HEK293T (cell line): Measurements from ENCODE around the gene UBAC1.

Experiments
- ARNT ChIP-seq: fragments of 450-650 bp; IDR thresholded peaks from 2 replicates; pipeline ENCODE4 v1.6.1; 2017; ENCODE audit warnings: mild to moderate bottlenecking
- BHLHE40 ChIP-seq: fragments of 450-650 bp; IDR thresholded peaks from 2 replicates; pipeline ENCODE4 v1.6.1; 2016; ENCODE audit warnings: mild to moderate bottlenecking, moderate library complexity, borderline replicate concordance
- FOXA1 ChIP-seq: fragments of 450-650 bp; IDR thresholded peaks from 2 replicates; pipeline ENCODE4 v1.6.1; 2016; ENCODE audit warnings: mild to moderate bottlenecking
- FOXM1 ChIP-seq: fragments of 450-650 bp; IDR thresholded peaks from 2 replicates; pipeline ENCODE4 v1.6.1; 2017; ENCODE audit warnings: mild to moderate bottlenecking, borderline replicate concordance
- L3MBTL2 ChIP-seq: fragments of 450-650 bp; conservative IDR thresholded peaks from 2 replicates; pipeline ENCODE4 v1.6.1; 2016; ENCODE audit warnings: mild to moderate bottlenecking
- LEF1 ChIP-seq: fragments of 450-650 bp; IDR thresholded peaks from 2 replicates; pipeline ENCODE4 v1.6.1; 2017; ENCODE audit warnings: mild to moderate bottlenecking, borderline replicate concordance
- SP1 ChIP-seq: fragments of 450-650 bp; IDR thresholded peaks from 2 replicates; pipeline ENCODE4 v1.6.1; 2017
- SUZ12 ChIP-seq: fragments of 450-650 bp; IDR thresholded peaks from 2 replicates; pipeline ENCODE4 v1.6.1; 2016; ENCODE audit warnings: mild to moderate bottlenecking
- TARDBP ChIP-seq: fragments of 450-650 bp; IDR thresholded peaks from 2 replicates; pipeline ENCODE4 v1.6.1; 2016
- ZNF384 ChIP-seq: fragments of 450-650 bp; IDR thresholded peaks from 2 replicates; pipeline ENCODE4 v1.6.1; 2016

DNA sequence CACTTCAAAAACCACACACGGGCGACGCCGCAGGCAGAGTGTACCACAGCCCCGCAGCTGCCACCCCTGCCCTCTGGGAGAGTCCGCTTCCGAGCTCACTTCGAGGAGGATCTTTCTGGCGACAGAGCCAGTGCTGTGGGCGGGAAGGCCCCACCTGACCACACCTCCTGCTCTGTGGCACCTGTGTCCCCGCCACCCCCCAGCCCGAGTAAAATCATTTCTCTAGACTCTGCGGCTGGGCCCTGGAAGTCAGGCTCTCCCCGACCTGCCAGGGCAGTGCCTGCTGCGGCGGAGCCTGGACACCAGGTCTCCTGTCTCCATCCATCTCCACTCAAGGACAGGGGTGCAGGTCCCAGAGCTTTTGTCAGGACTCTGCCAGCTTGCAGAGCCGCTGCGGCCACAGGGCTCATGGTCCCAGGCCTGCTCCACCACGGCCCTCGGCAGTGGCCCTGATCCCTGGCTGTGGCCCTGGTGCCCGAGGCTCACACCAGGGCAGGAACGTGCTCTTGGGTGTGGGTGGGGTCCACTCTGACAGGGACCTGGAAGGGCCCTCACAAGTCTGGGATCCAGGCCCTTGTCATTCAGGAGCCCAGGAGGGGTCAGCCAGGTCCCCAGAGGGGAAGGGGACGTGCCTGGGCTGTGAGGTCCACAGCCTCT lies 33.0 kb downstream of the UBAC1 start:
- TF ChIP-seq SUZ12 (no peak), FOXM1 (no peak), ARNT (no peak), BHLHE40 (no peak), FOXA1 (no peak), TARDBP (no peak), ZNF384 (no peak), SP1 (no peak), LEF1 (no peak), L3MBTL2 (no peak)
